Ovary (tissue), 3 donors: Measurements from ENCODE around the gene ANTXR1.

Experiments
- EP300 ChIP-seq: sonication (generic); formaldehyde crosslinking; IDR thresholded peaks from one replicate; pipeline ENCODE4 v1.6.1; 2017; ENCODE audit warnings: antibody characterized with exemption
- POLR2A ChIP-seq: fragments of 450-650 bp; IDR thresholded peaks from one replicate; pipeline ENCODE4 v1.6.1; 2017; ENCODE audit warnings: antibody characterized with exemption, mild to moderate bottlenecking, moderate library complexity
- TF ChIP-seq, protein P1 (sequence below), 3 donors: fragments of 450-650 bp in 2 of 3; fragments of 200-600 bp in 1 of 3; IDR thresholded peaks; one replicate each; pipeline versions ENCODE4 v1.5.1 to v1.8.0; 2016 to 2022; ENCODE audit warnings: antibody characterized with exemption in 3 of 3, mild to moderate bottlenecking in 1 of 3
- donor health status: DM: no; HTN: no; CAD: no.

GRCh38 chr2:69168950-69169654 is 156.1 kb downstream of the ANTXR1 start:
- TF ChIP-seq, protein P1, sequence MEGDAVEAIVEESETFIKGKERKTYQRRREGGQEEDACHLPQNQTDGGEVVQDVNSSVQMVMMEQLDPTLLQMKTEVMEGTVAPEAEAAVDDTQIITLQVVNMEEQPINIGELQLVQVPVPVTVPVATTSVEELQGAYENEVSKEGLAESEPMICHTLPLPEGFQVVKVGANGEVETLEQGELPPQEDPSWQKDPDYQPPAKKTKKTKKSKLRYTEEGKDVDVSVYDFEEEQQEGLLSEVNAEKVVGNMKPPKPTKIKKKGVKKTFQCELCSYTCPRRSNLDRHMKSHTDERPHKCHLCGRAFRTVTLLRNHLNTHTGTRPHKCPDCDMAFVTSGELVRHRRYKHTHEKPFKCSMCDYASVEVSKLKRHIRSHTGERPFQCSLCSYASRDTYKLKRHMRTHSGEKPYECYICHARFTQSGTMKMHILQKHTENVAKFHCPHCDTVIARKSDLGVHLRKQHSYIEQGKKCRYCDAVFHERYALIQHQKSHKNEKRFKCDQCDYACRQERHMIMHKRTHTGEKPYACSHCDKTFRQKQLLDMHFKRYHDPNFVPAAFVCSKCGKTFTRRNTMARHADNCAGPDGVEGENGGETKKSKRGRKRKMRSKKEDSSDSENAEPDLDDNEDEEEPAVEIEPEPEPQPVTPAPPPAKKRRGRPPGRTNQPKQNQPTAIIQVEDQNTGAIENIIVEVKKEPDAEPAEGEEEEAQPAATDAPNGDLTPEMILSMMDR (IDR thresholded peaks at IDR 0.05), result no peak
- TF ChIP-seq POLR2A, result no peak
- no peak for TF ChIP-seq EP300
